HEK293T (cell line): ENCODE results near the gene SCLY.

Experiments
- CTCF ChIA-PET: fragments of 350-600 bp; formaldehyde crosslinking; extraction: SDS; loops from one replicate; lab custom pipeline; 2021; ENCODE audit warnings: antibody characterized with exemption, inconsistent platforms; lab: Yijun Ruan, JAX
- POLR2A ChIA-PET: fragments of 350-600 bp; formaldehyde crosslinking; extraction: SDS; loops from one replicate; lab custom pipeline; 2020; ENCODE audit warnings: antibody characterized with exemption, inconsistent platforms; lab: Yijun Ruan, JAX
- DNase-seq: peaks from one replicate; pipeline ENCODE4 v3.0.0; 2012; ENCODE audit warnings: mixed read lengths; ENCODE audit errors: extremely low spot score
- ARNT ChIP-seq: fragments of 450-650 bp; IDR thresholded peaks from 2 replicates; pipeline ENCODE4 v1.6.1; 2017; ENCODE audit warnings: mild to moderate bottlenecking
- BHLHE40 ChIP-seq: fragments of 450-650 bp; IDR thresholded peaks from 2 replicates; pipeline ENCODE4 v1.6.1; 2016; ENCODE audit warnings: mild to moderate bottlenecking, moderate library complexity, borderline replicate concordance
- CTBP1 ChIP-seq: fragments of 450-650 bp; IDR thresholded peaks from 2 replicates; pipeline ENCODE4 v1.6.1; 2016; ENCODE audit warnings: borderline replicate concordance
- ELF4 ChIP-seq: fragments of 450-650 bp; IDR thresholded peaks from 2 replicates; pipeline ENCODE4 v1.6.1; 2017; ENCODE audit warnings: antibody characterized with exemption
- FOXA1 ChIP-seq: fragments of 450-650 bp; IDR thresholded peaks from 2 replicates; pipeline ENCODE4 v1.6.1; 2016; ENCODE audit warnings: mild to moderate bottlenecking
- FOXK2 ChIP-seq: fragments of 450-650 bp; IDR thresholded peaks from 2 replicates; pipeline ENCODE4 v1.6.1; 2016; ENCODE audit warnings: mild to moderate bottlenecking
- FOXM1 ChIP-seq: fragments of 450-650 bp; IDR thresholded peaks from 2 replicates; pipeline ENCODE4 v1.6.1; 2017; ENCODE audit warnings: mild to moderate bottlenecking, borderline replicate concordance
- HDGF ChIP-seq: fragments of 450-650 bp; IDR thresholded peaks from 2 replicates; pipeline ENCODE4 v1.6.1; 2017; ENCODE audit warnings: antibody characterized with exemption, borderline replicate concordance
- L3MBTL2 ChIP-seq: fragments of 450-650 bp; conservative IDR thresholded peaks from 2 replicates; pipeline ENCODE4 v1.6.1; 2016; ENCODE audit warnings: mild to moderate bottlenecking
- LEF1 ChIP-seq: fragments of 450-650 bp; IDR thresholded peaks from 2 replicates; pipeline ENCODE4 v1.6.1; 2017; ENCODE audit warnings: mild to moderate bottlenecking, borderline replicate concordance
- NFRKB ChIP-seq: fragments of 450-650 bp; IDR thresholded peaks from 2 replicates; pipeline ENCODE4 v1.6.1; 2016; ENCODE audit warnings: mild to moderate bottlenecking, moderate library complexity
- PKNOX1 ChIP-seq: fragments of 450-650 bp; IDR thresholded peaks from 2 replicates; pipeline ENCODE4 v1.6.1; 2016
- SP1 ChIP-seq: fragments of 450-650 bp; IDR thresholded peaks from 2 replicates; pipeline ENCODE4 v1.6.1; 2017
- SUZ12 ChIP-seq: fragments of 450-650 bp; IDR thresholded peaks from 2 replicates; pipeline ENCODE4 v1.6.1; 2016; ENCODE audit warnings: mild to moderate bottlenecking
- TARDBP ChIP-seq: fragments of 450-650 bp; IDR thresholded peaks from 2 replicates; pipeline ENCODE4 v1.6.1; 2016
- ZNF384 ChIP-seq: fragments of 450-650 bp; IDR thresholded peaks from 2 replicates; pipeline ENCODE4 v1.6.1; 2016

SCLY gene

GRCh38 chr2:238067939-238068338 is 7.1 kb downstream of the SCLY start:
- ChIA-PET POLR2A (no interaction called here), CTCF (no interaction called here)
- no peak for DNase-seq
- TF ChIP-seq NFRKB (no peak), TARDBP (no peak), LEF1 (no peak), FOXM1 (no peak), BHLHE40 (no peak), FOXA1 (no peak), SUZ12 (no peak), ELF4 (no peak), FOXK2 (no peak), CTBP1 (no peak), HDGF (no peak), PKNOX1 (no peak), ZNF384 (no peak), L3MBTL2 (no peak), ARNT (no peak), SP1 (no peak)

GRCh38 chr2:238069021-238069709 is 8.4 kb downstream of the SCLY start:
- POLR2A ChIA-PET = no interaction called here
- CTCF ChIA-PET = no interaction called here
- DNase-seq = no peak

GRCh38 chr2:238069877-238070276 is 9.1 kb downstream of the SCLY start:
- POLR2A ChIA-PET = no interaction called here

More at GRCh38 chr2:238069021-238069709, 8.4 kb downstream of the SCLY start:
- TF ChIP-seq ARNT (no peak), LEF1 (no peak), SP1 (no peak), HDGF (no peak), NFRKB (no peak), FOXK2 (no peak), L3MBTL2 (no peak), TARDBP (no peak), FOXM1 (no peak), ELF4 (no peak), FOXA1 (no peak), SUZ12 (no peak), CTBP1 (no peak), PKNOX1 (no peak), ZNF384 (no peak), BHLHE40 (no peak)

GRCh38 chr2:238075397-238075796 is 14.6 kb downstream of the SCLY start:
- CTCF ChIA-PET = interaction anchor here (0.6 kb wide), 1 partner anchor 283 kb away, joined by 3 read pairs; no protein-coding TSS in a partner anchor
- TF ChIP-seq PKNOX1 (no peak), FOXM1 (no peak), ARNT (no peak), HDGF (no peak), SP1 (no peak), NFRKB (no peak), TARDBP (no peak), ELF4 (no peak), ZNF384 (no peak)
- POLR2A ChIA-PET = interaction anchor here (1.2 kb wide), 1 partner anchor 15 kb away, joined by 4 read pairs; no protein-coding TSS in a partner anchor
- no peak for DNase-seq

More at GRCh38 chr2:238069877-238070276, 9.1 kb downstream of the SCLY start:
- DNase-seq = no peak
- CTCF ChIA-PET = no interaction called here
- TF ChIP-seq ARNT (no peak), TARDBP (no peak), FOXA1 (no peak), NFRKB (no peak), FOXK2 (no peak), ZNF384 (no peak), PKNOX1 (no peak), BHLHE40 (no peak), SUZ12 (no peak), L3MBTL2 (no peak), CTBP1 (no peak)

- ChIA-PET CTCF (no interaction called here), POLR2A (interaction anchor here (1.7 kb wide), 1 partner anchor 16 kb away, joined by 8 read pairs; the partner anchor contains the start of gene SCLY)
- DNase-seq = no peak
- TF ChIP-seq CTBP1 (no peak), SUZ12 (no peak), LEF1 (no peak), PKNOX1 (peak; percentile 74)
Observed at GRCh38 chr2:238077292-238077691, 16.5 kb downstream of the SCLY start.
